HK-2 (cell line): ENCODE results near the gene IGLON5.

ENCODE experiments used
- DNase-seq: peaks from one replicate; pipeline ENCODE4 v3.0.0-alpha.2; 2018; ENCODE audit not compliant: unreplicated experiment

The IGLON5 gene

GRCh38 chr19:51311351-51312257 lies at the start of gene IGLON5:
Gene IGLON5, plus strand, starts transcription at chr19:51311644. Its CDS starts 204 bp downstream, at chr19:51311848.
- DNase-seq = no peak

DNA sequence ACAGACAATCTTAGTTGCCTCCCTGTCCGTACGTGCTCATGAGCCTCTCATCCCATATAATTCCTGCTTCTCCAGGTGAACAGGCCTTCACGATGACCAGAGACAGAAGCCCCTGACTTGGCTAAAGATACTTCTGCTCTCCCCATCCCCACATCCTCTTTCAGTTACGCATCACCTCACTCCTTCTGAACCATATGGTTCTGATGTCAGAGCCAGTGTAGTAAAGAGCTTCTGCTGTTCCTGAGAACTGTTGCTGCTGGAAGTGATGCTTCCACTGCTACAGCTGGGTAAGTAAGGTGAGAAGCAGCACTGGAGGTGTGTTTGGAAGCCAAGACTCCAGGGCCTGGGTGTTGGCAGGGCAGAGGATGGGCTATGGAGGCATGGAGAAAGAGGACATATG lies 47.6 kb upstream of the IGLON5 start:
- no peak for DNase-seq

DNA sequence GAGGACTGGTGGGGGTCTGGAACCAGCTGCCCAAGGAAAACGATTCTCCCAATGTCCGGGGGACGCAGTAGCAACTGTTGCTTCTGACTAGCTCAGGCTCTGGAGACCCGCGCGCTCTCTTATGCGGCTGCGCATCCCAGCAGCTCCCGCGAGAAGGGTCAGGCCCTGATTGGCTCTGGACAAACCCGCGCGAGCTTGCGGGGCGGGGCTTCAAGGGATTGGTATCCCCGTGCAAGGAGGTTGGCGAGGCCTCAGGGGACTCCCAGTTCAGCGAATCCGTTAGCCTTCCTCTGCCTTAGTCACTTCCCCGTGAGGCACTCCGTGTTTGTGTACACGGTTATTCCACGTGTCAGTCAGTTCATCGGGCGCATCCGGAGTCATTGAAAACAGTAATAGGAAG lies 40.4 kb upstream of the IGLON5 start:
- DNase-seq = no peak

GRCh38 chr19:51272183-51272810 lies 39.1 kb upstream of the IGLON5 start:
- no peak for DNase-seq

DNA sequence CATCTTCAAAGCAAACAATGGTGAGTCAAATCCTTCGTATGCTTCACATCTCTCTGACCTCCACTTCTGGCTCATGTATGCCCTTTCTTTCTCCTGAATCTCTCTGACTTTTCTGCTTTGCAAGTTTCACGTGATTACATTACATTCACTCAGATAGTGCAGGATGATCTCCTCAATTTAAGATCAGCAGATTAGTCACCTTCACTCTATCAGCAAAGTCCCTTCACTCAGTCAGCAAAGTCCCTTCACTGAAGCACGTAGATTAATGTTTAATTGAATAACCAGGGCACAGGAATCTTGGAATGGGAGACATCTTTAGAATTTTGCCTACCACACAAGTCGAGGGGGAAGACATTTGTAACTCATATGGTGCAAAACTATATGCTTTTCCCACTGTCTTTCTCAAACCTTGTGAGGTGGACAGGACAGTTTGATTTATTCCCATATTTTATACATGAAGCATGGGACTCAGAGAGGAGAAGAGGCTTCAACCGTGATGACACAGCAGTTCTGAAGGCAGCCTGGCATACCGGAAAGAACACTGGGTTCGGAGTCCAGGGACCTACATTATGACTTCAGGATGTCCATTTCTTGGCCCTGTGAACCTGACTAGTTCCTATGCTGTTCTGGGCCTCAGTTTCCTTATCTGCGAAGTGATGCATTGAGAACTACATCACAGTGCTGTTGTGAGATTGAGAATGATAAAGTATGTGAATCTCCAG lies 37.2 kb upstream of the IGLON5 start:
- no peak for DNase-seq

DNA sequence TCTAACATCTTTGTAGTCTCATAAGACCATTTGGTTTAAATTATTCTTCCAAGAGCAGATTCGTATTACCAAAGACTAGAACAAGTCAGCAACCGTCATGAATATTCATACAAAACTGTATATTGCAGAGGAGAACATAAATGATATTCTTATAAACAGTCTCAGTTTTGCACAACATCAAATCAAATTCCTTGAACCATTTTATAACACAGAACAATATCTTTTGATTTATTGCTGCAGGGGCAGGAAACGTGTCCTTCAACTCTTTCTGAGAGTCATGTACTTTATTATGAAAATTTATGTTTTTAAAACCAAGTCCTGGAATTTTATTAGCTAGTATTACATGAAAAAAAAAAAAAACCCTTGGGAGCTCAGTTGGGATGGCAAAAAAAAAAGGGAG lies 34.3 kb upstream of the IGLON5 start:
- DNase-seq = no peak

- DNase-seq = no peak
These were observed 29.1 kb upstream of the IGLON5 start for GRCh38 chr19:51282335-51282734.

- DNase-seq = no peak
These were observed 25.8 kb upstream of the IGLON5 start for GRCh38 chr19:51285682-51286081.

GRCh38 chr19:51289635-51290034 lies 21.8 kb upstream of the IGLON5 start:
- DNase-seq = no peak

- no peak for DNase-seq
These were observed 18.5 kb upstream of the IGLON5 start for GRCh38 chr19:51292971-51293370.

DNA sequence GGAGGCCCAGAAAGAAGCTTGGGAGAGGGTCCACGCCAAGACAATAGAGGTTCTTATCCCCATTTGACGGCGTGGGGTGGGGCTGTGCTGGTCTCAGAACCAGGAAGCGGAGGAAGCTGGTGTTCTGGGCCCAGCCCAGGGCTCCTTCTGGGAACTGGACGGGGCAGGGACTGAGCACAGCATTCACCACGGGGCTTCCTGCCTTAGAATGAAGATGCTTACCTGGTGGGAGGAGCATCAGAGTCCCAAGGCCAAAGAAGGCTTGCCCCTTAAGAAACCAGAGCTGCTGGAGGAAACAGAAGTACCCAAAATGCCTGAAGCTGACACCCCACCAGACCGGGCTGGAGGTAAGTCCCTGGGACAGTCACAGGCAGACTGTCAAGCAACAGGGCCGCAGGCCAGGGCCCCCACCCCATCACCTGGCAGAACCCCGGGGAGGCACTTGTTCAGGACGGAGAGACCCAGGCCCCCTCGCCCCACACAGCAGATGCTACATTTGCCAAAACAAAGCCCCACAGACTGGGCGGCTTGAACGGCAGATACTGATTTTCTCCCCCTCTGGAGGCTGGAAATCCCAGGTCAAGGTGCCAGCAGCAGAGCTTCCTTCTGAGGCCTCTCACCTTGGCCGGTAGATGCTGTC lies 17.8 kb upstream of the IGLON5 start:
- no peak for DNase-seq

GRCh38 chr19:51294211-51294976 lies 17.1 kb upstream of the IGLON5 start:
- no peak for DNase-seq

DNA sequence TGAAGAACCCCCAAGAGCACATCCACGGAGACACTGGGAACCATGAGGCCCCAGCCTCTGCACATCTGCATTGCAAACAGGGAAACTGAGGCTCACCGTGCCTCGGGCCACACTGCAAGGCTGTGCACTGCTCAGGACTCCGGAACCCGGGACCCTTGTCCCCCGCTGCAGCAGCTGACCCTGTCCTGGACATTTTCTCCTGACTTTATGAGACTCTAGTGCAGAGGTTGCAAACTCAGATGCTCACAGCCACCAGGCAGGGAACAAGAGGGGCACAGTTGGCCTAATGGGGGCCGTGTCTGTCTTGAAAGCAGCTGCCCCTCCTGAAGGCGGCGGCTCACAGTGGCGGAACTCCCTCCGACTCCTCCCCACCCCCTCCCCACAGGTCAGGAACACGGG lies 16.5 kb upstream of the IGLON5 start:
- DNase-seq = no peak

DNA sequence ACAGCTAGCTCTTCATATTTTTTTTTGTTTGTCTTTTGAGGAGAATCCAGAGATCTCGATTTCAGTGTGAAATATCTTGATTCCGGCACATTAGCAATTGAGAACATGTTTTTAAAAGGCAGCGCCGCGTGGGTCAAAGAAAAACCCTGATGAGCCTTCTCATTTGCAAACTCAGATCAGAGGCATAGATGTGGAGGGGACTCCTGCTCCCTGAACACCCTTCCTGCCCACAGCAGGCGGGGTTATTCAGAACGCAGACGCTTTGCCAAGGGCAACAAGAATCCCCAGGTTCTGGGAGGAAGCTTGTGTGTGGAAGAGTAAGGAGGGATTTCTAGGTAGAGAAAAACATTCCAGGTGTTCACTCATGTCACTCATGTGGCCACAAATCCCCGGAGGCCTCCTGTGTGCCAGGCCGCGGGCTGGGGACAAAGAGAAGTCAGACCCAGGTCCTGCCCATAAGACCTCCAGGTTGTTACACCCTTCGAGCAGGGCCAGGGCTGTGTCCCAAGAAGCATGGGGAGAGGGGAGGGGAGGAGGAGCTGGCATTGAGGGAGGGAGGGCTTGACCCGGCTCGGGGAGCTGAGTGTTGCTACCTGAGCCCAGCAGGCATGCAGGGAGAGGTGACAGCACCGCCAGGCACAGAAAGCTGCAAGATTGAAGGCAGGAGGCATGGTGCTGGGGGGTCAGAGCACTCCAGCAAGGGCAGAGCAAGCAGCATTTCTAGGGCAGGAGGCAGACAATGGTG lies 15.9 kb upstream of the IGLON5 start:
- no peak for DNase-seq

DNA sequence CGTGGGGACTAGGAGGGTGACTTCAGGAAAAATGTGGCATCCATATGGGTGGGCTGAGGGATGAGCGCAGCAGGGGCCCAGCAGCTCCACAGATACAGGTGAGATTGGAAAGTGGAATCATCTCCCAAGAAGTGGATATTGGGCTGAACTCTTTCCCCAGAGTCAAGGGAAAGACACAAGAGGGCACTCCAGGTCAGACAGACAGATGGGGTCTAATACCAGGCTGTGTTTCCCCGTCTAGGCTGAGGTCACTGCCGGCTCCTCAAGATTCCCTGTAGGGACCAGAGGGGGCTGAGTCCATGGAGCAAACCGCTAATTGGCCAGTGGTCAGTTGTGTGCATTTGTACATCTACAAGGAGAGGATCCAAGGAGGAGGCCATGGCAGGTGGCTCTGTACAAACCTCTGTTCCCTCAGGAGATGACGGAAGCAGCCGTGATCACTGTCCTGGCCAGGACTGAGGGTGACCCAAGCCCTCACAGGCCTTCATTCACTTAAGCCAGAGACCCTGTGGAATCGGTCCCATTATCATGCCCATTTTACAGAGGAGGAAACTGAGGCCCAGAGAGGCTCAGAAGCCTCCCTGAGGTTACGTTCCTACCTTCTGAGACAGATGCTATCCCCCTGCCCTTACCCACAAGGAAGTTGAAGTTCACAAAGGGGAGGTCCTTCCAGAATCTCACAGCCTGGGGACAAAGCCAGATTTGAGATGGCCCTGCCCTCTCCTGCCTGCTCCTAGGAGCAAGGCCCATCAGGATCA lies 14.9 kb upstream of the IGLON5 start:
- DNase-seq = no peak

GRCh38 chr19:51297406-51297805 lies 14.0 kb upstream of the IGLON5 start:
- DNase-seq = no peak

GRCh38 chr19:51301266-51301665 lies 10.2 kb upstream of the IGLON5 start:
- no peak for DNase-seq

GRCh38 chr19:51305479-51305878 lies 6.0 kb upstream of the IGLON5 start:
- DNase-seq = no peak

- no peak for DNase-seq
These were observed 5.2 kb downstream of the IGLON5 start for GRCh38 chr19:51316688-51317087.

DNA sequence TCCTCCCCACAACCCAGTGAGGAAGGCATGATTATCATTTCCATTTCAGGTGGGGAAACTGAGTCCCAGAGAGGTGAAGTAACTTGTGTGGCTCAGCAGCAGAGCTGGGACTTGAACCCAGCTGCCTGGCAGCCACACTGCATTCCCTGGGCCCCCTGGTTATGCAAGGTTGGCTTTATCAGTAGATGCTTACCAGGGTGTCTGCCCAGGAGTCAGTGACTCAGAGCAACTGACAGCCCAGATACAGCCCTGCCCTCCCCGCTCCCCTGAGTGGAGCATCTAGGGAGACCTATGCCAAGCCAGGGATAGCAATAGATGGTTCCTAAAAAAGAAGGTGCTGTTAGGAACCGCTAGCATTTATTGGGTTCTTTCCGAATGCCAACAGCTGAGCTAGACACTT lies 5.9 kb downstream of the IGLON5 start:
- DNase-seq = no peak
